Vagina (tissue), 2 donors: Measurements from ENCODE around the gene ABCC1. TPM values are rescaled to one million over a fixed set of nuclear protein-coding genes. Genes with fewer than 3 reads are reported as not detected.
"Not testable (repeated sequence)": the region's sequence is repeated elsewhere in the genome, so short reads cannot be mapped to it uniquely, and the experiment has no call there.

Source experiments
- DNase-seq, 2 donors: peaks; one replicate each; pipeline ENCODE4 v3.0.0-alpha.2; 2017; ENCODE audit errors: extremely low spot score in 2 of 2
- H3K27ac ChIP-seq: fragments of 200-600 bp; sonication (generic); one replicate; pipeline ENCODE4 v1.5.1; 2019
- H3K27me3 ChIP-seq: fragments of 200-600 bp; sonication (generic); one replicate; pipeline ENCODE4 v1.5.1; 2019
- H3K36me3 ChIP-seq, 2 donors: fragments of 200-600 bp; sonication (generic); one replicate each; pipeline ENCODE4 v1.5.1; 2017 to 2019
- H3K4me1 ChIP-seq: fragments of 200-600 bp; sonication (generic); one replicate; pipeline ENCODE4 v1.5.1; 2019
- H3K4me3 ChIP-seq, 2 donors: fragments of 200-600 bp; sonication (generic); 1 replicate in 1 of 2; 2 replicates in 1 of 2; pipeline ENCODE4 v1.5.1; 2016 to 2019
- H3K9me3 ChIP-seq: fragments of 200-600 bp; sonication (generic); one replicate; pipeline ENCODE4 v1.5.1; 2019
- POLR2A ChIP-seq, 2 donors: fragments of 450-650 bp; IDR thresholded peaks; one replicate each; pipeline ENCODE4 v1.6.1; 2017; ENCODE audit warnings: antibody characterized with exemption in 2 of 2, mild to moderate bottlenecking in 2 of 2, moderate library complexity in 2 of 2
- POLR2AphosphoS5 ChIP-seq, 2 donors: sonication (generic); formaldehyde crosslinking; IDR thresholded peaks; one replicate each; pipeline ENCODE4 v1.9.0; 2017; ENCODE audit warnings: antibody characterized with exemption in 2 of 2, mild to moderate bottlenecking in 2 of 2, low read depth in 1 of 2; ENCODE audit not compliant: insufficient read depth in 1 of 2
- intact Hi-C: fragments of 100-400 bp; cut with DNase I; formaldehyde crosslinking; loops from one replicate; pipeline ENCODE4 v1.15.1; 2023
- total RNA-seq: library from RNA; depleted of rRNA; stranded (reverse); fragments of >200 nt; gene quantifications from one replicate; pipeline ENCODE4 v1.2.3, GENCODE V29; 2016
- TF ChIP-seq, protein P1 (sequence below), 3 experiments: fragments of 450-650 bp in 2 of 3; fragments of 200-600 bp in 1 of 3; sonication (generic) in 1 of 3; IDR thresholded peaks; one replicate each; pipeline ENCODE4 v1.5.1; 2017 to 2019; ENCODE audit warnings: antibody characterized with exemption in 3 of 3, mild to moderate bottlenecking in 2 of 3, moderate library complexity in 2 of 3

Gene ABCC1
- total RNA-seq, 1 donor from 2014 or later = 47.9 TPM

DNA sequence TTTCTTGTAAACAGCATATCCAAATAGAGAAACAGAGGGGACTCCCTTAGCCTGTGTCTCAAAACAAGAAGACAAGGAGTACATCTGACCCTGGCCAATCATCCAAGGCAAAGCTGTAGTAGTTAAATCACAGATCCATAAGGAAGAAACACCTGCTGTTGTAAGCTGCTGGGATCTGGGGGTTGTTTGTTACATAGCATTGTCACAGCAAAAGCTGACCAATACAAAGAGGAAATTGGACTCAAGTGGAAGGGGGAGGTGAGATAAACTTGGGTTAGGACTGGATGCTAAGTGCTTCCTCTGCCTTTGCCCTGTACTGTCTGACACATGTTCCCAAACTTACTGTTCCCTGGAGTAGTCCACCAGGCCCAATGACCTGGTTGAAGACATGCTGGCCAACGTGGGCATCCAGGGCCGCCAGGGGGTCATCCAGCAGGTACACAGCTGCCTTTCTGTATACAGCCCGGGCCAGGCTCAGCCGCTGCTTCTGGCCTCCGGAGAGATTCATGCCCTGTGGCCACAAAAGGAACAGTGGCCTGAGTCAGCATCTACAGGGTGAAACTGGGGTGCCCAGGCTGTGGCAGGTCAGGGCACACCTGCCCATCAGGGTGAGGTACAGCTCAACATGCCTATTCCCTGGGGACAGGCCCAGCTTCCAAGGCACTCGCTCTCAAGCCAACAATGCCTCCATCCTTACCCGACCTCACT, 229.2 kb downstream of the ABCC1 start:
- intact Hi-C loops = no loop called here
- no peak for DNase-seq
- no peaks in the 10 kb centered on the region for H3K9me3 ChIP-seq
- TF ChIP-seq, protein P1, sequence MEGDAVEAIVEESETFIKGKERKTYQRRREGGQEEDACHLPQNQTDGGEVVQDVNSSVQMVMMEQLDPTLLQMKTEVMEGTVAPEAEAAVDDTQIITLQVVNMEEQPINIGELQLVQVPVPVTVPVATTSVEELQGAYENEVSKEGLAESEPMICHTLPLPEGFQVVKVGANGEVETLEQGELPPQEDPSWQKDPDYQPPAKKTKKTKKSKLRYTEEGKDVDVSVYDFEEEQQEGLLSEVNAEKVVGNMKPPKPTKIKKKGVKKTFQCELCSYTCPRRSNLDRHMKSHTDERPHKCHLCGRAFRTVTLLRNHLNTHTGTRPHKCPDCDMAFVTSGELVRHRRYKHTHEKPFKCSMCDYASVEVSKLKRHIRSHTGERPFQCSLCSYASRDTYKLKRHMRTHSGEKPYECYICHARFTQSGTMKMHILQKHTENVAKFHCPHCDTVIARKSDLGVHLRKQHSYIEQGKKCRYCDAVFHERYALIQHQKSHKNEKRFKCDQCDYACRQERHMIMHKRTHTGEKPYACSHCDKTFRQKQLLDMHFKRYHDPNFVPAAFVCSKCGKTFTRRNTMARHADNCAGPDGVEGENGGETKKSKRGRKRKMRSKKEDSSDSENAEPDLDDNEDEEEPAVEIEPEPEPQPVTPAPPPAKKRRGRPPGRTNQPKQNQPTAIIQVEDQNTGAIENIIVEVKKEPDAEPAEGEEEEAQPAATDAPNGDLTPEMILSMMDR (IDR thresholded peaks at IDR 0.05) = no peak
- TF ChIP-seq POLR2A (IDR thresholded peaks at IDR 0.05) (no peak), POLR2AphosphoS5 (IDR thresholded peaks at IDR 0.05; ENCODE audit: insufficient read depth in 1 of 2, low read depth in 1 of 2) (no peak)
- H3K36me3 ChIP-seq = no peaks in the 10 kb centered on the region
- no peak overlapping the region for H3K4me3 ChIP-seq
- H3K27me3 ChIP-seq = no peaks in the 10 kb centered on the region
- H3K4me1 ChIP-seq = no peaks in the 10 kb centered on the region
- no peak overlapping the region for H3K27ac ChIP-seq

DNA sequence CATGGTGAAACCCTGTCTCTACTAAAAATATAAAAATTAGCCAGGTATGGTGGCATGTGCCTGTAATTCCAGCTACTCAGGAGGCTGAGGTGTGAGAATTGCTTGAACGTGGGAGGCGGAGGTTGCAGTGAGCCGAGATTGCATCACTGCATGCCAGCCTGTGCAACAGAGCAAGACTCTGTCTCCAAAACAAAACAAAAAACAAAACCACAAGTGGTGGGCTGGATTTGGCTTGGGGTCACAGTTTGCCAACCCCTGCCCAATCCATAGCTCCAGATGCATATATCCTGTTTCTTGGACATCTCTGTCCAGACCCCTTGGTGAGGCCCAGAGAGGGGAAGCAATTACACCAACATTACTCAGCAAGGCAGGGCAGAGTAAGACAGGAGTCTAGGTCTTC, 232.3 kb downstream of the ABCC1 start:
- DNase-seq, H3K4me3 ChIP-seq, H3K36me3 ChIP-seq, H3K4me1 ChIP-seq, H3K27ac ChIP-seq, intact Hi-C loops, H3K27me3 ChIP-seq, H3K9me3 ChIP-seq: not testable (repeated sequence)

DNA sequence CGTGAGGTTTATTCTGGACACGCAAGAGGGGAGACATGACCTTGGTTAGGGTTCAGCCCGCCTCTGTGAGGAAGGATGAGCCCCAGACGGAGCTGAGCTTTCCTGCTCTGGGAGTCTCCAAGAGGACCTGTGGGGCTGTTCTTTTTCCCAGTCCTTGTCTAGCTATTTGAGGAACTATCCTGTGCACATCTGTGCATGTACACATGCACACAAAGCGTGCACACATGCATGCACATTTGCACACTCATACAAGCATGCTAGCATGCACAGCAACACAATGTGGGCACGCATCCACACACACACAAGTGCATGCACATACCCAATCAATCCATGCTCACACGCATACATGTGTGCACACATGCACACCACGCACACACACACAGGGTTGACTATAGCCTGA, 233.5 kb downstream of the ABCC1 start:
- no peaks in the 10 kb centered on the region for H3K27me3 ChIP-seq
- no peaks in the 10 kb centered on the region for H3K9me3 ChIP-seq
- H3K27ac ChIP-seq = no peak overlapping the region
- TF ChIP-seq POLR2A (IDR thresholded peaks at IDR 0.05) (no peak), POLR2AphosphoS5 (IDR thresholded peaks at IDR 0.05; ENCODE audit: insufficient read depth in 1 of 2, low read depth in 1 of 2) (no peak)
- TF ChIP-seq, protein P1 (IDR thresholded peaks at IDR 0.05) = no peak
- H3K36me3 ChIP-seq = no peaks in the 10 kb centered on the region
- H3K4me1 ChIP-seq = no peaks in the 10 kb centered on the region
- DNase-seq = no peak
- intact Hi-C loops = no loop called here
- H3K4me3 ChIP-seq = no peak overlapping the region

DNA sequence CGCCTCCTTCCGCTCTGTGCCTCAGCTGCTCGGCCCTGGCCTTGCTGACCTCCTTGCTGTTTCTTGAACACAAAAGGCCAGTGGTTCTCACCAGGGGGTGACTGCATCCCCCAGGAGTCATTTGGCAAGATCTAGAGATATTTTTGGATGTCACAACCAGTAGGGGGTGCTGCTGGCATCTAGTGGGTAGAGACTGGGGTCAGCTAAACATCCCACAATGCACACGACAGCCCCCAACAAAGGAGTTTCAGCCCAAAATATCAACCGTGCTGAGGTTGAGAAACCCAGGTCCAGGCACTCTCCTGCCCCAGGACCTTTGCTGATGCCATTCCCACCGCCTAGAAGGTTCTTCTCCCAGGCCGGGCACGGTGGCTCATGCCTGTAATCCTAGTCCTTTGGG, 234.1 kb downstream of the ABCC1 start:
- no peaks in the 10 kb centered on the region for H3K36me3 ChIP-seq
- intact Hi-C loops = no loop called here
- no peaks in the 10 kb centered on the region for H3K9me3 ChIP-seq
- DNase-seq = no peak
- no peak overlapping the region for H3K27ac ChIP-seq
- H3K4me1 ChIP-seq = no peaks in the 10 kb centered on the region
- TF ChIP-seq POLR2AphosphoS5 (IDR thresholded peaks at IDR 0.05; ENCODE audit: insufficient read depth in 1 of 2, low read depth in 1 of 2) (no peak), POLR2A (IDR thresholded peaks at IDR 0.05) (no peak)
- TF ChIP-seq, protein P1 (IDR thresholded peaks at IDR 0.05) = no peak
- no peak overlapping the region for H3K4me3 ChIP-seq
- no peaks in the 10 kb centered on the region for H3K27me3 ChIP-seq

DNA sequence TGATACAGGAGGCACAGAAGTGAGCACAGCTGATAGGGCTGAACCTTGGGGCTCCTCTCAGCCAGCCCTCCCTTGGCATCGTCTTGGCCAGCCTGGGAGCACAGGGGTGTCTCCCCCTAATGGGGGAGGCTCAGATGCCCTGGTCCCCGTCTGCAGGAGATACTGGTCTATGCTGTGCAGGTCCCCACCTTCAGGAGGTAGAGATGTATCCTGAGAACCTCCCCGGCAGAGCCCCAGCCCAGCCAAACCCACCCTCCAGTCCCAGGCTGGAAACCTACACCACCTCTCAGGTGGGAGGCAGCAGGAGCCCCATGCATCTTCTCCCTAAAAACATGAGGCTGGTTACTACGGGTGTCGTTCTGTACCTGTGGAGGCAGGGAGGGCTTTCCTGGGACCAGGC, 235.2 kb downstream of the ABCC1 start:
- no peak overlapping the region for H3K4me3 ChIP-seq
- no peaks in the 10 kb centered on the region for H3K27me3 ChIP-seq
- H3K9me3 ChIP-seq = no peaks in the 10 kb centered on the region
- H3K4me1 ChIP-seq = no peaks in the 10 kb centered on the region
- no peaks in the 10 kb centered on the region for H3K36me3 ChIP-seq
- no peak for DNase-seq
- H3K27ac ChIP-seq = no peak overlapping the region
- intact Hi-C loops = no loop called here
- TF ChIP-seq POLR2A (IDR thresholded peaks at IDR 0.05) = no peak
- TF ChIP-seq, protein P1 (IDR thresholded peaks at IDR 0.05) = no peak
- TF ChIP-seq POLR2AphosphoS5 (IDR thresholded peaks at IDR 0.05; ENCODE audit: insufficient read depth in 1 of 2, low read depth in 1 of 2) = no peak
